PC-9 (cell line): ENCODE measurements around the gene DAPK2. TPM values are rescaled to one million over a fixed set of nuclear protein-coding genes. Genes with fewer than 3 reads are reported as not detected.

Source experiments
- BruUV-seq: library from RNA; stranded (reverse); fragments of 400-500 nt; replicated peaks from 2 replicates; lab custom pipeline; 2021; lab: Mats Ljungman, UMichigan
- CTCF ChIA-PET: fragments of 300-600 bp; sonication (Branson Sonifier 250); formaldehyde crosslinking; loops from one replicate; lab custom pipeline; 2022; ENCODE audit warnings: antibody characterized with exemption; lab: Charles Lee
- POLR2A ChIA-PET: fragments of 300-600 bp; sonication (Branson Sonifier 250); formaldehyde crosslinking; loops from one replicate; lab custom pipeline; 2022; ENCODE audit warnings: antibody characterized with exemption; ENCODE audit not compliant: unreplicated experiment; lab: Charles Lee
- DNase-seq, 2 experiments: peaks; one replicate each; pipeline versions ENCODE4 v3.0.0 to v3.0.0-alpha.2; 2015 to 2022; ENCODE audit warnings: mixed read lengths in 1 of 2
- H2AFZ ChIP-seq: fragments of 200-600 bp; sonication (generic); 2 replicates; pipeline ENCODE4 v1.8.1; 2017; ENCODE audit warnings: antibody characterized with exemption
- H3F3A ChIP-seq: fragments of 200-600 bp; sonication (generic); 2 replicates; pipeline ENCODE4 v1.8.1; 2017; ENCODE audit warnings: antibody characterized with exemption, mild to moderate bottlenecking, low read depth; ENCODE audit not compliant: insufficient read depth
- H3K27ac ChIP-seq: fragments of 200-600 bp; sonication (generic); 2 replicates; pipeline ENCODE4 v1.6.1; 2016; ENCODE audit warnings: mixed run types
- H3K27me3 ChIP-seq: fragments of 200-600 bp; sonication (generic); 2 replicates; pipeline ENCODE4 v1.6.1; 2016; ENCODE audit warnings: low read depth, mixed run types; ENCODE audit not compliant: insufficient read depth
- H3K36me3 ChIP-seq: fragments of 200-600 bp; sonication (generic); 2 replicates; pipeline ENCODE4 v1.6.1; 2016; ENCODE audit warnings: low read depth, mixed run types
- H3K4me1 ChIP-seq: fragments of 200-600 bp; sonication (generic); replicated peaks from 2 replicates; pipeline ENCODE4 v1.6.1; 2016; ENCODE audit warnings: mixed run types; ENCODE audit not compliant: insufficient read depth
- H3K4me2 ChIP-seq: fragments of 200-600 bp; sonication (generic); 2 replicates; pipeline ENCODE4 v1.6.1; 2017; ENCODE audit warnings: mixed run types
- H3K4me3 ChIP-seq: fragments of 200-600 bp; sonication (generic); 2 replicates; pipeline ENCODE4 v1.6.1; 2016; ENCODE audit warnings: mixed run types
- H3K79me2 ChIP-seq: fragments of 200-600 bp; sonication (generic); 2 replicates; pipeline ENCODE4 v1.6.1; 2017; ENCODE audit warnings: low read depth, mixed run types
- H3K9me2 ChIP-seq: fragments of 200-600 bp; sonication (generic); 2 replicates; pipeline ENCODE4 v1.8.1; 2017; ENCODE audit warnings: mild to moderate bottlenecking; ENCODE audit not compliant: insufficient read depth
- H3K9me3 ChIP-seq: fragments of 200-600 bp; sonication (generic); 2 replicates; pipeline ENCODE4 v1.8.1; 2016; ENCODE audit warnings: low read depth; ENCODE audit not compliant: insufficient read depth
- H4K20me1 ChIP-seq: fragments of 200-600 bp; sonication (generic); 2 replicates; pipeline ENCODE4 v1.8.1; 2017; ENCODE audit not compliant: insufficient read depth
- EZH2 ChIP-seq: fragments of 200-600 bp; sonication (generic); IDR thresholded peaks from 2 replicates; pipeline ENCODE4 v1.8.0; 2017; ENCODE audit warnings: antibody characterized with exemption, low read depth
- intact Hi-C: fragments of 100-400 bp; cut with micrococcal nuclease; formaldehyde crosslinking; loops from one replicate; pipeline ENCODE4 v1.10.0; 2022; ENCODE audit not compliant: unreplicated experiment
- total RNA-seq: library from RNA; stranded (reverse); gene quantifications from 2 replicates; pipeline ENCODE4 v1.2.3, GENCODE V29; 2021
- TF ChIP-seq, protein P1 (sequence below): fragments of 200-600 bp; sonication (generic); conservative IDR thresholded peaks from 2 replicates; pipeline ENCODE4 v1.6.1; 2017; ENCODE audit warnings: mixed run types, antibody characterized with exemption, mild to moderate bottlenecking, moderate library complexity

DAPK2 gene
- total RNA-seq, 1 experiment from 2014 or later: 11.0 TPM

DNA sequence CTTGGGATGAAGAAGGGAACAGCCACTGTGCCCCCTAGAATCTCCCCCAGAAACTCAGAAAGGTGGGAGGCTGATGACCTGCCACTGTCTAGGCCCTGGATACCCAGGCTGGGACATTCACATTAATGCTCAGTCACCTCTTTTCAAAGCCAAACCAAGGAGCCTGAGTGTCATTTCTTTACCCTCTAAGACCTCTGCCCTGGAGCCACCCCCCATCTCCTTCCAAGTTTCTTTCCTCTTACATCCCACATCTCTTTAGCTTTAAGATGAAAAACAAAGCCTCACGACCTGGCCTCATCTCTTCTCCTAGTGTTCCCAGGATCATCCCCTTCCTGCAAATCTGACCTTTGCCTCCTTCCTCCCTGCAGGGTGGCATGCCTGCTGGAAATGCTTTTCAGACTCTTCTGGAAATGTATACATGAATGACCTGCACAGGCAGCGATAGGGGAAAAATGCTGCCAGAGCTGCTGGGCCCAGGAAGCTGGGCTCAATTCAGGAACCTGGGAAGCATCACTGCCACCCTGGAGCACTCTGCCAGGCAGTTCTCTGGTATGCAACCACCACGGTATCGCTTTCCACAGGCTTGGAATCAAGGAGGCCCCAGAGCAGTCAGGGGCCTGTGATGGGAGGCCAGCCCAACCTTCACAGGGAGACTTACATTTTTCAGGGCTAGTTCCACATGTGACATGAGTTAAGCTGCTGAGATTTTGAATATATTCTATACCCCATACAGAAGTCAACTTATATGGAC is 67.6 kb downstream of the DAPK2 start:
- Histone ChIP-seq H3K79me2 (no peaks in the 10 kb centered on the region), H3K4me2 (no peak overlapping the region), H2AFZ (no peak overlapping the region), H3K27me3 (no peaks in the 10 kb centered on the region), H3F3A (no peaks in the 10 kb centered on the region), H4K20me1 (no peaks in the 10 kb centered on the region), H3K4me1 (no peaks in the 10 kb centered on the region), H3K27ac (no peak overlapping the region), H3K9me3 (no peaks in the 10 kb centered on the region), H3K4me3 (no peak overlapping the region), H3K36me3 (no peaks in the 10 kb centered on the region), H3K9me2 (no peaks in the 10 kb centered on the region)
- TF ChIP-seq, protein P1, sequence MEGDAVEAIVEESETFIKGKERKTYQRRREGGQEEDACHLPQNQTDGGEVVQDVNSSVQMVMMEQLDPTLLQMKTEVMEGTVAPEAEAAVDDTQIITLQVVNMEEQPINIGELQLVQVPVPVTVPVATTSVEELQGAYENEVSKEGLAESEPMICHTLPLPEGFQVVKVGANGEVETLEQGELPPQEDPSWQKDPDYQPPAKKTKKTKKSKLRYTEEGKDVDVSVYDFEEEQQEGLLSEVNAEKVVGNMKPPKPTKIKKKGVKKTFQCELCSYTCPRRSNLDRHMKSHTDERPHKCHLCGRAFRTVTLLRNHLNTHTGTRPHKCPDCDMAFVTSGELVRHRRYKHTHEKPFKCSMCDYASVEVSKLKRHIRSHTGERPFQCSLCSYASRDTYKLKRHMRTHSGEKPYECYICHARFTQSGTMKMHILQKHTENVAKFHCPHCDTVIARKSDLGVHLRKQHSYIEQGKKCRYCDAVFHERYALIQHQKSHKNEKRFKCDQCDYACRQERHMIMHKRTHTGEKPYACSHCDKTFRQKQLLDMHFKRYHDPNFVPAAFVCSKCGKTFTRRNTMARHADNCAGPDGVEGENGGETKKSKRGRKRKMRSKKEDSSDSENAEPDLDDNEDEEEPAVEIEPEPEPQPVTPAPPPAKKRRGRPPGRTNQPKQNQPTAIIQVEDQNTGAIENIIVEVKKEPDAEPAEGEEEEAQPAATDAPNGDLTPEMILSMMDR: no peak
- TF ChIP-seq EZH2: no peak
- BruUV-seq: no TSS peak
- POLR2A ChIA-PET: interaction anchor here (0.5 kb wide), 1 partner anchor 23 kb away, joined by 3 read pairs; no protein-coding TSS in a partner anchor
- CTCF ChIA-PET: no interaction called here
- intact Hi-C loops: no loop called here
- DNase-seq: no peak

DNA sequence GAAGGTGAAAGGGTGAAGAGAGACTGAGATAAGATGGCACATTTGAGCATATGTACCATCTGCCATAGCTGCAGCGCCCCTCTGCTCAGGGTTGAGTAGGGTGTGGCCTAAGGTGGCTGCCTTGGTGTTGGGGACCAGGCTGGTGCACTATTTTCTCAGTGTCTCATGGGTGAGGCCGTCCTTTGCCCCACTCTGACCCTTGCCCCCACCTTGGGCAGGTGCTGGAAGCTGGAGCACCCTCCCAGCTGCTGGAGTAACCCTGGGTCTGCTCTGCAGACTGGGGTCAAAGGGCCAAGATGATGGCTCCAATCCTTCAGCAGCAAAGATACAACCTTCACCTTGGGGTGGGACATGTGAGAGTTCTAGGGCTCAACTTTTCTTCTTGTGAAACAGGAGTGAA is 69.2 kb downstream of the DAPK2 start:
- no peaks in the 10 kb centered on the region for H3K4me1 ChIP-seq
- no peaks in the 10 kb centered on the region for H3F3A ChIP-seq
- H3K4me2 ChIP-seq: no peak overlapping the region
- no peak overlapping the region for H3K4me3 ChIP-seq
- H3K9me3 ChIP-seq: no peaks in the 10 kb centered on the region
- no peaks in the 10 kb centered on the region for H4K20me1 ChIP-seq
- H3K27ac ChIP-seq: no peak overlapping the region
- H3K79me2 ChIP-seq: no peaks in the 10 kb centered on the region
- TF ChIP-seq, protein P1: no peak
- TF ChIP-seq EZH2: no peak
- no TSS peak for BruUV-seq
- no peak overlapping the region for H2AFZ ChIP-seq
- H3K27me3 ChIP-seq: no peaks in the 10 kb centered on the region
- ChIA-PET CTCF (no interaction called here), POLR2A (no interaction called here)
- no peaks in the 10 kb centered on the region for H3K36me3 ChIP-seq
- no peak for DNase-seq
- no peaks in the 10 kb centered on the region for H3K9me2 ChIP-seq
- intact Hi-C loops: no loop called here

DNA sequence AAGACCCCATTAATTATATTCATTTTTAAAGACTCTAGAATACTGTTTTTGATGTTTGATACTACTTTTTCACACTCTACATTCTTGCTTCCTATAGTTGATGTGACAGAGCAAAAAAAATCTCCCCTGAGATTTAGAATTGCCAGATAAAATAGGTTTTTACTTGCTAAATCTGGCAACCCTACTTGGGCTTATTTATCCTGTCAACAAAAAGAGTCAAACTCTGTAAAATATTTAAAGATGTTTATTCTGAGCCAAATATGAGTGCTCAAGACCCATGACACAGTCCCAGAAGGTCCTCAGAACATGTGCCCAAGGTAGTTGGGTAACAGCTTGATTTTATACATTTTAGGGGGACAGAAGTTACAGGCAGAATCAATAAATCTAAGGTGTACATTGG is 72.3 kb downstream of the DAPK2 start:
- no peaks in the 10 kb centered on the region for H3K9me2 ChIP-seq
- POLR2A ChIA-PET: no interaction called here

More for the DNA sequence above, 72.3 kb downstream of the DAPK2 start:
- H3K4me3 ChIP-seq: no peak overlapping the region
- intact Hi-C loops: no loop called here
- no TSS peak for BruUV-seq
- no peaks in the 10 kb centered on the region for H3K27me3 ChIP-seq
- H2AFZ ChIP-seq: no peak overlapping the region
- DNase-seq: no peak
- TF ChIP-seq EZH2: no peak
- TF ChIP-seq, protein P1: no peak
- no peak overlapping the region for H3K27ac ChIP-seq
- no peaks in the 10 kb centered on the region for H3K4me1 ChIP-seq
- no peak overlapping the region for H3K4me2 ChIP-seq
- H3K36me3 ChIP-seq: no peaks in the 10 kb centered on the region
- H4K20me1 ChIP-seq: no peaks in the 10 kb centered on the region
- CTCF ChIA-PET: no interaction called here
- no peaks in the 10 kb centered on the region for H3K9me3 ChIP-seq
- no peaks in the 10 kb centered on the region for H3K79me2 ChIP-seq
- H3F3A ChIP-seq: no peaks in the 10 kb centered on the region
